Ovary (tissue), 3 donors: ENCODE measurements around the gene KIF13A.

ENCODE experiments used
- CTCF ChIP-seq, 3 donors: fragments of 450-650 bp in 2 of 3; fragments of 200-600 bp in 1 of 3; IDR thresholded peaks; one replicate each; pipeline versions ENCODE4 v1.5.1 to v1.8.0; 2016 to 2022; ENCODE audit warnings: antibody characterized with exemption in 3 of 3, mild to moderate bottlenecking in 1 of 3
- EP300 ChIP-seq: sonication (generic); formaldehyde crosslinking; IDR thresholded peaks from one replicate; pipeline ENCODE4 v1.6.1; 2017; ENCODE audit warnings: antibody characterized with exemption
- donor health status: DM: no; HTN: no; CAD: no.

- TF ChIP-seq CTCF (IDR thresholded peaks at IDR 0.05) (no peak), EP300 (no peak)
These were observed 106.2 kb downstream of the KIF13A start for GRCh38 chr6:17881085-17881858.
